Measurements from ENCODE around the gene OPRL1.
"Not testable (repeated sequence)": the region's sequence is repeated elsewhere in the genome, so short reads cannot be mapped to it uniquely, and the experiment has no call there.

DNA sequence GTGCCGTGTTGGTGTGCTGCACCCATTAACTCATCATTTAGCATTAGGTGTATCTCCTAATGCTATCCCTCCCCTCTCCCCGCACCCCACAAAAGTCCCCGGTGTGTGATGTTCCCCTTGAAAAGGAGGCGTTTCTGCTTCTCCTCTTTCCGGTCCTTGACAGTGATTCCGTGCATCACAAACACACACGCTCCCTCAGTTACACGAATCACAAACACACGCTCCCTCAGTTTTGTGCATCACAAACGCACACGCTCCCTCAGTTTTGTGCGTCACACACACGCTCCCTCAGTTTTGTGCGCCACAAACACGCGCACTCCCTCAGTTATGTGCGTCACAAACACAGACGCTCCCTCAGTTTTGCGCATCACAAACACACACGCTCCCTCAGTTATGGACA, 54.9 kb downstream of the OPRL1 start:
- TF ChIP-seq, protein P1, sequence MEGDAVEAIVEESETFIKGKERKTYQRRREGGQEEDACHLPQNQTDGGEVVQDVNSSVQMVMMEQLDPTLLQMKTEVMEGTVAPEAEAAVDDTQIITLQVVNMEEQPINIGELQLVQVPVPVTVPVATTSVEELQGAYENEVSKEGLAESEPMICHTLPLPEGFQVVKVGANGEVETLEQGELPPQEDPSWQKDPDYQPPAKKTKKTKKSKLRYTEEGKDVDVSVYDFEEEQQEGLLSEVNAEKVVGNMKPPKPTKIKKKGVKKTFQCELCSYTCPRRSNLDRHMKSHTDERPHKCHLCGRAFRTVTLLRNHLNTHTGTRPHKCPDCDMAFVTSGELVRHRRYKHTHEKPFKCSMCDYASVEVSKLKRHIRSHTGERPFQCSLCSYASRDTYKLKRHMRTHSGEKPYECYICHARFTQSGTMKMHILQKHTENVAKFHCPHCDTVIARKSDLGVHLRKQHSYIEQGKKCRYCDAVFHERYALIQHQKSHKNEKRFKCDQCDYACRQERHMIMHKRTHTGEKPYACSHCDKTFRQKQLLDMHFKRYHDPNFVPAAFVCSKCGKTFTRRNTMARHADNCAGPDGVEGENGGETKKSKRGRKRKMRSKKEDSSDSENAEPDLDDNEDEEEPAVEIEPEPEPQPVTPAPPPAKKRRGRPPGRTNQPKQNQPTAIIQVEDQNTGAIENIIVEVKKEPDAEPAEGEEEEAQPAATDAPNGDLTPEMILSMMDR (IDR thresholded peaks at IDR 0.05) = not testable (repeated sequence)
- not testable (repeated sequence) for TF ChIP-seq POLR2A (IDR thresholded peaks at IDR 0.05)
